Lower leg skin (tissue), 4 donors: ENCODE results near the gene GAK. TPM values are rescaled to one million over a fixed set of nuclear protein-coding genes. Genes with fewer than 3 reads are reported as not detected.

Source experiments
- DNase-seq, 2 donors: peaks; one replicate each; pipeline ENCODE4 v3.0.0-alpha.2; 2019; ENCODE audit warnings: low spot score in 2 of 2
- H3K4me3 ChIP-seq: fragments of 200-600 bp; sonication (generic); 2 replicates; pipeline ENCODE4 v1.5.1; 2017; ENCODE audit warnings: mild to moderate bottlenecking, low read depth; ENCODE audit not compliant: poor library complexity, severe bottlenecking
- POLR2A ChIP-seq, 2 donors: fragments of 450-650 bp; IDR thresholded peaks; one replicate each; pipeline ENCODE4 v1.6.1; 2016 to 2017; ENCODE audit warnings: antibody characterized with exemption in 2 of 2, mild to moderate bottlenecking in 1 of 2, moderate library complexity in 1 of 2
- WGBS, 2 donors: methylation state at CpG; one replicate each; pipeline ENCODE4 v1.1.5; 2018; 5-methylcytosine and 5-hydroxymethylcytosine counted together
- intact Hi-C: fragments of 100-400 bp; cut with DNase I; formaldehyde crosslinking; loops from one replicate; pipeline ENCODE4 v1.15.0; 2023; ENCODE audit warnings: low total_unique reads
- total RNA-seq, 4 donors: library from RNA; depleted of rRNA; stranded (reverse); fragments of >200 nt; gene quantifications; one replicate each; pipeline ENCODE4 v1.1.0, GENCODE V29; 2016
- TF ChIP-seq, protein P1 (sequence below), 3 donors: fragments of 450-650 bp; IDR thresholded peaks; one replicate each; pipeline ENCODE4 v1.5.1; 2016; ENCODE audit warnings: antibody characterized with exemption in 3 of 3, mild to moderate bottlenecking in 3 of 3, moderate library complexity in 2 of 3

GAK gene
- total RNA-seq, 4 donors from 2014 or later, result 94.7 to 154 (median 108) TPM

DNA sequence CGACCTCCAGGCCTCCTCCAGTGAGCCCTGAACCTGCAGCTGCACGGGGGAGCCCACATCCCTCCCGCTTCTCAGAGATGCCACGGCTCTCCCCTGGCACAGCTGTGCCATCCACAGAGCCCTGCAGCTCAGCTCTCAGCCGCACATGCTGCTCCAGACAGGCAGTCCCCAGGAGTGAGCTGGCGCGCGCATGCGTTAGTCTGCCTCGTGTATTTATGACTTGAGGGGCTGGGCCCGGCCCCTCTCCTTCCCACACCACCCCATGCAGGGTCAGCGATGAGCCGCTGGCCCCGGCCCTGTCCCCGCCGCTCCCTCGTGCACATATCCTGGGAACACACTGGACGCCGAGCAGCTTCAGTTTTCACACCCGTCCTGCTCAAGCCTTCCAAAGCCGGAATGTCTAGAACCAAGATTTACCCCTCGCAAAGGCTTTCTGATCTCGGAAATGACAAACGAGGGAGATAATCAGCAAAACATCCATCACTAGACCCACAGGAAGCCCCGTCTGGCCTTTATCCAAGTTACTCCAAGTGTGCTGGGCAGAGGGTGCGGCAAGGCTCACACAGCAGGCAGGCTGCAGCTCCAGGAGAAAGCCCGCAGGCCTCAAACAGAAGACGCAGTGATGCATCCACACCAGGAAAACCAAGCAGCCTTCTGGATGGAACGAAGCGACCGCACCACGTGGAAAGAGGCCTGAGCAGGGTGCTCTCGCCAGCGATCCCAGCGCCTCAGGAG, 24.3 kb downstream of the GAK start:
- no peak for DNase-seq
- TF ChIP-seq, protein P1, sequence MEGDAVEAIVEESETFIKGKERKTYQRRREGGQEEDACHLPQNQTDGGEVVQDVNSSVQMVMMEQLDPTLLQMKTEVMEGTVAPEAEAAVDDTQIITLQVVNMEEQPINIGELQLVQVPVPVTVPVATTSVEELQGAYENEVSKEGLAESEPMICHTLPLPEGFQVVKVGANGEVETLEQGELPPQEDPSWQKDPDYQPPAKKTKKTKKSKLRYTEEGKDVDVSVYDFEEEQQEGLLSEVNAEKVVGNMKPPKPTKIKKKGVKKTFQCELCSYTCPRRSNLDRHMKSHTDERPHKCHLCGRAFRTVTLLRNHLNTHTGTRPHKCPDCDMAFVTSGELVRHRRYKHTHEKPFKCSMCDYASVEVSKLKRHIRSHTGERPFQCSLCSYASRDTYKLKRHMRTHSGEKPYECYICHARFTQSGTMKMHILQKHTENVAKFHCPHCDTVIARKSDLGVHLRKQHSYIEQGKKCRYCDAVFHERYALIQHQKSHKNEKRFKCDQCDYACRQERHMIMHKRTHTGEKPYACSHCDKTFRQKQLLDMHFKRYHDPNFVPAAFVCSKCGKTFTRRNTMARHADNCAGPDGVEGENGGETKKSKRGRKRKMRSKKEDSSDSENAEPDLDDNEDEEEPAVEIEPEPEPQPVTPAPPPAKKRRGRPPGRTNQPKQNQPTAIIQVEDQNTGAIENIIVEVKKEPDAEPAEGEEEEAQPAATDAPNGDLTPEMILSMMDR (IDR thresholded peaks at IDR 0.05), result no peak
- no peak for TF ChIP-seq POLR2A (IDR thresholded peaks at IDR 0.05)
- 83% methylated on average over 35 of the region's 35 CpGs for WGBS, 2 donors
- no peak overlapping the region for H3K4me3 ChIP-seq
- intact Hi-C loops, result no loop called here

DNA sequence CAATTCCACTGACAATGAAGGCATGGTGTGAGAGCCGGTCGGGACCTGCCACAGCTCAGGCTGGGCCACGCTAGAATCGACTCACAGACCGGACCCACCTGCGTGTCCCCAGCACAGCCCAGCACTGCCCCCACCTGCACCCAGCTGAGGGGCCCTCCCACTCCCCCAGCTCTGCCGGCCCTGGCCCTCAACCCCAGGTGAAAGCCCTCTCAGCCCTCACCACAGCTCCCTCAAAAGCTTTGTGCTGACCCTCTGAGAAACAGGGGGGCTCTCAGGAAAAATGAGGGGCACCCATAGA, 25.1 kb downstream of the GAK start:
- 98 to 100% methylated on average over 7 of the region's 7 CpGs for WGBS, 2 donors
- no peak overlapping the region for H3K4me3 ChIP-seq
- DNase-seq, result no peak
- TF ChIP-seq, protein P1 (IDR thresholded peaks at IDR 0.05), result no peak
- intact Hi-C loops, result no loop called here

DNA sequence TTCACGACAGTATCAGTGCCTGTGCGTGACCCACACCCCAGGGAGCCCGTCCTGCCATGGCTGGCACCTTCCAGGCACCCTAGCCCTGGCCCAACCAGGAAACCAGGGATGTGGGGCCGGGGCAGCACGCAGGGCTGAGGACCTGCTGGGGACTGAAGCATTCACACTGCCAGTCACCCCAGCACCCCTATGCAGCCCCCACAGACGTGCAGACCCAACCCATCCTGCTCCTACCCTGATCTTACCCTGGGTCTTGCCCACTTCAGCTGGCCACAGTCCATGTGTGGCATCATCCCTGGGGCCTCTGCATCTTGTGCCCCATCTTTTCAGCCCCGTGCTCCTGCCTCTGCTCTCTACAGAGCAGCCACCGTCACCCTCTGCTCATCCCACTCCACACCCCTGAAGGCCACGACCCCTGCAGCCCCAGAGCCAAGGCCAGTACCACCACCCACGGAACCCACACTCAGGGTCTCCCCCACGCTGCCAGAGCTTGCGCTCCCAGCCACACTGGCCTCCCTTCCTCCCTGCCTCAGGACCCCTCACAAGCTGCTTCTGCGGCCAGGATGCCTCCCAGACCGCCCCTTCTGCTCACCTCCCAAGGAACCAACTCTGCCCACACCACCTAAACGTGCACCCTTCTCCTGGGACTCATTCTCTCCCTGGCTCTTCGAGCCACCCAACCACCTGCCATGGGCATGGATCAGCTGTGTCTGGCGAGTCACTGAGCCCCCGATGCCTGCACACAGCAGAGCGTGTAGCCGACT, 25.6 kb downstream of the GAK start:
- TF ChIP-seq, protein P1 (IDR thresholded peaks at IDR 0.05), result no peak
- TF ChIP-seq POLR2A (IDR thresholded peaks at IDR 0.05), result no peak
- intact Hi-C loops, result no loop called here
- 95 to 99% methylated on average over 20 of the region's 20 CpGs for WGBS, 2 donors
- DNase-seq, result no peak
- H3K4me3 ChIP-seq, result no peak overlapping the region

DNA sequence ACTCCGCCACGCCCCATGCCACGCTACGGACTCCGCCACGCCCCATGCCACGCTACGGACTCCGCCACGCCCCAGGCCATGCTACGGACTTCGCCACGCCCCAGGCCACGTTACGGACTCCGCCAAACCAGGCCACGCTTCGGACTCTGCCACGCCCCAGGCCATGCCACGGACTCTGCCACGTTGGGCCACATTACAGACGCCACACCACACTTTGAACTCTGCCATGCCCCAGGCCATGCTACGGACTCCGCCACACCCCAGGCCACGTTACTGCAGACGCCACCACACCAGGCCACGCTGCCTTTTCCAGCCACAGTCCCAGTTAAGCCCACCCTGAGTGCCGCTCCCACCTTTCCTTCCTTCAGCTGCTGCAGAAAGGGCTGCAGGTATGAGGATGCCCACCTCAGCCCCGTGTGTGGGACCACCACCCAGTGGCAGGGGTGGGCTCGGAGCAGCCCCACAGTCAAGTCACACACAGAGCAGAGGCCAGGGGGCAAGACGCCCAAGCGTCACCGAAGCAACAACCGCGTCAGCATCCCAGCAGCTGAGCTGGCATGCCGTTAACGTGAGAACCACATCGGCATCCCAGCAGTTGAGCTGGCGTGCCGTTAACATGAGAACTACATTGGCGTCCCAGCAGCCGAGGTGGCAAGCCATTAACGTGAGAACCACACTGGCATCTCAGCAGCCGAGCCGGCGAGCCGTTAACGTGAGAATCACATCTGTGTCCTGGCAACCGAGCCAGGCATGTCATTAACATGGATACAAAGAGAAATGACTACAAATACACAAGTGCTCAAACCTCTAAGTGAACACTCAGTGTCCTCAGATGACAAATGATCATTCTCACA, 26.4 kb downstream of the GAK start:
- no peak overlapping the region for H3K4me3 ChIP-seq
- DNase-seq, result no peak
- WGBS, 2 donors, result 95 to 96% methylated on average over 49 of the region's 49 CpGs
- intact Hi-C loops, result no loop called here
- TF ChIP-seq, protein P1 (IDR thresholded peaks at IDR 0.05), result no peak
- no peak for TF ChIP-seq POLR2A (IDR thresholded peaks at IDR 0.05)

DNA sequence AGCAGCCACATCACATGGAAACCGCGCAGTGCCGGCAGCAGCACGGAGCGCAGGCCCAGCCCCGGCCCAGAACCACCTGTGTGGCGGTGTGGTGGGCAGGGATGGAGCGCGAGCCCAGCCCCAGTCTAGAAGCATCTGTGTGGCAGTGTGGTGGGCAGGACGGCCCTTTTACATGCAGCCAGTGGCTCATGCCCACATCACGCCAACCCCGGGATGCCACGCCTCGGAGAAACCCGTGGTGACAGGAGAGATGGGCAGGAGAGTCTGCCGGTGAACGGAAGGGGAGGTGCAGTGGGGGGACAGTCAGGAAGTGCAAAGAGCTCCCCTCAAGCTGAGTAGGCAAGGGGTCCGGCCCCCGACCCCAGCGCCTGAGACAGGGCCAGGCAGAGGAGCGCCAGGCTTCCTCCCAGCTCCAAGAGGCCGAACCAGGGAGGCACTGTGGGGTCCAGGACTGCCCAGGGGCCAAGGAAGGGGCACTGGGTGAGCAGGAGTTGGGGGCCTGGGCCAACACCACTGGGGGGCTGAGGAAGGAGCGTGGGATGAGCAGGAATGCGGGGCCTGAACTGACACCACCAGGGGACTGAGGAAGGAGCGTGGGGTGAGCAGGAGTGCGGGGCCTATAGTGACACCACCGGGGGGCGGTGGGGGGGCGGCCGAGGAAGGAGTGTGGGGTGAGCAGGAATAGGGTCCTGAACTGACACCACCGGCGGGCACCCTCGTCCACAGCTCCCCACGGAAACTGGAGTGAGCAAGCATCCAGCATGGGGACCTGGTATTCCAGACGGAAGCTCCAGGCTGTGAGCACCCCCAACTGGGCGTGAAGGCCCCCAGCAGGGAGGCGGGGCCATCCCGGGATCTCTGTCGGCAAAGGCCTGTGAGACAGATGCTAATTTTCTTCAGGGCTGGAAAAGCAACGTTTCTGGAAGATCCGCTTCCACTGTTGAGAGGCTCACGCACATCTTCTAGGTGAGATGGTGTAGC, 28.8 kb downstream of the GAK start:
- DNase-seq, result no peak
- TF ChIP-seq POLR2A (IDR thresholded peaks at IDR 0.05), result no peak
- TF ChIP-seq, protein P1 (IDR thresholded peaks at IDR 0.05), result no peak
- intact Hi-C loops, result no loop called here

More for the DNA sequence above, 28.8 kb downstream of the GAK start:
- H3K4me3 ChIP-seq, result no peak overlapping the region
- 89 to 90% methylated on average over 41 to 42 of the region's 42 CpGs for WGBS, 2 donors
